Heart left ventricle (tissue), 16 donors: Measurements from ENCODE around the gene CCL1. TPM values are rescaled to one million over a fixed set of nuclear protein-coding genes. Genes with fewer than 3 reads are reported as not detected.

ENCODE experiments used
- ATAC-seq, 4 donors: fragments of 200-7000 bp; cut with Tn5 transposase; one replicate each; pipeline ENCODE4 v1.9.1; 2020 to 2022; ENCODE audit warnings: moderate library complexity in 4 of 4, mild to moderate bottlenecking in 3 of 4, moderate number of reproducible peaks in 1 of 4
- DNase-seq, 5 donors: peaks; one replicate each; pipeline ENCODE4 v3.0.0-alpha.2; 2020
- H3K27ac ChIP-seq, 12 donors: fragments of 200-600 bp; sonication (generic) in 4 of 12; one replicate each; pipeline versions ENCODE4 v1.5.0 to v1.8.0; 2016 to 2022; ENCODE audit warnings: mild to moderate bottlenecking in 2 of 12
- H3K27me3 ChIP-seq, 9 donors: fragments of 200-600 bp; sonication (generic) in 2 of 9; one replicate each; pipeline versions ENCODE4 v1.5.1 to v1.8.0; 2016 to 2022; ENCODE audit warnings: mild to moderate bottlenecking in 3 of 9
- H3K36me3 ChIP-seq, 9 donors: fragments of 200-600 bp; sonication (generic) in 2 of 9; one replicate each; pipeline versions ENCODE4 v1.5.0 to v1.8.0; 2018 to 2022; ENCODE audit warnings: mild to moderate bottlenecking in 2 of 9
- H3K4me1 ChIP-seq, 12 donors: fragments of 200-600 bp; sonication (generic) in 4 of 12; one replicate each; pipeline versions ENCODE4 v1.5.0 to v1.8.0; 2016 to 2022; ENCODE audit warnings: mild to moderate bottlenecking in 3 of 12
- H3K4me3 ChIP-seq, 12 donors: fragments of 200-600 bp; sonication (generic) in 4 of 12; one replicate each; pipeline versions ENCODE4 v1.5.0 to v1.8.0; 2017 to 2022; ENCODE audit warnings: mild to moderate bottlenecking in 9 of 12, moderate library complexity in 4 of 12
- H3K9me3 ChIP-seq, 12 donors: fragments of 200-600 bp; sonication (generic) in 4 of 12; one replicate each; pipeline versions ENCODE4 v1.5.0 to v1.8.0; 2016 to 2022; ENCODE audit warnings: mild to moderate bottlenecking in 1 of 12
- POLR2A ChIP-seq, 2 donors: fragments of 450-650 bp; IDR thresholded peaks; one replicate each; pipeline ENCODE4 v1.6.1; 2017; ENCODE audit warnings: antibody characterized with exemption in 2 of 2, mild to moderate bottlenecking in 2 of 2, moderate library complexity in 2 of 2
- WGBS, 4 donors: extraction: QIAGEN DNeasy Blood & Tissue Kit in 2 of 4; methylation state at CpG; one replicate each; pipeline versions ENCODE4 v1.1.5 to v1.1.7; 2013 to 2018; 5-methylcytosine and 5-hydroxymethylcytosine counted together
- intact Hi-C, 10 donors: fragments of 100-400 bp; cut with DNase I; formaldehyde crosslinking; loops; one replicate each; pipeline versions ENCODE4 v1.11.1 to v1.14.2; 2022
- polyA plus RNA-seq, 2 donors: library from polyadenylated mRNA; stranded (reverse); fragments of 200-250 nt; gene quantifications; one replicate each; pipeline ENCODE4 v1.2.3, GENCODE V29; 2013
- total RNA-seq, 9 donors: library from RNA; depleted of rRNA in 2 of 9; stranded (reverse); fragments of >200 nt in 2 of 9; fragmentation: NEBNext Ultra II Directional in 3 of 9; extraction: Animal tissue kit (Norgen Biotek cat#: 25700) in 3 of 9; gene quantifications; one replicate each; pipeline versions ENCODE4 v1.1.0 to v1.2.4, GENCODE V29; 2016 to 2023
- TF ChIP-seq, protein P1 (sequence below), 12 donors: fragments of 200-600 bp; sonication (generic) in 4 of 12; IDR thresholded peaks; one replicate each; pipeline versions ENCODE4 v1.5.0 to v1.8.0; 2018 to 2022; ENCODE audit warnings: antibody characterized with exemption in 12 of 12, mild to moderate bottlenecking in 5 of 12
- donor health status: ischemic (EF 13 %, LVEDD 7.1; RV severe dilation, severe dysfunction).
- donor health status: healthy with polysubstance abuse.
- donor health status: DM: no; HTN: yes; CAD: no.
- donor health status: DM: no; HTN: no; CAD: no.
- donor health status: ischemic (EF 25% LVEDD 6.9; RV normal size, moderate dysfunction).
- donor health status: ischemic (EF 25% LVEDD 5.7; RV mildly dilated, moderate dysfunction).
- donor health status: healthy.
- donor health status: DM: yes; HTN: yes; CAD: no.
- donor health status: ischemic (EF 35%, LVEDD 5.7; RV mildly dilated, moderate dysfunction).
- donor health status: nonischemic (EF 11% LVEDD 7.7; RV severe dilation, severe dysfunction).
- donor health status: DM: yes; HTN: yes; CAD: no.
- donor health status: PGD.
- donor health status: ischemic (EF 29% LVEDD 5.4; RV normal size, mild dysfunction).
- donor health status: nonischemic (EF 23%, LVEDD 6.1; RV moderate dilation, normal function).

CCL1 gene
- total and polyA plus RNA-seq, 11 donors: not detected

DNA sequence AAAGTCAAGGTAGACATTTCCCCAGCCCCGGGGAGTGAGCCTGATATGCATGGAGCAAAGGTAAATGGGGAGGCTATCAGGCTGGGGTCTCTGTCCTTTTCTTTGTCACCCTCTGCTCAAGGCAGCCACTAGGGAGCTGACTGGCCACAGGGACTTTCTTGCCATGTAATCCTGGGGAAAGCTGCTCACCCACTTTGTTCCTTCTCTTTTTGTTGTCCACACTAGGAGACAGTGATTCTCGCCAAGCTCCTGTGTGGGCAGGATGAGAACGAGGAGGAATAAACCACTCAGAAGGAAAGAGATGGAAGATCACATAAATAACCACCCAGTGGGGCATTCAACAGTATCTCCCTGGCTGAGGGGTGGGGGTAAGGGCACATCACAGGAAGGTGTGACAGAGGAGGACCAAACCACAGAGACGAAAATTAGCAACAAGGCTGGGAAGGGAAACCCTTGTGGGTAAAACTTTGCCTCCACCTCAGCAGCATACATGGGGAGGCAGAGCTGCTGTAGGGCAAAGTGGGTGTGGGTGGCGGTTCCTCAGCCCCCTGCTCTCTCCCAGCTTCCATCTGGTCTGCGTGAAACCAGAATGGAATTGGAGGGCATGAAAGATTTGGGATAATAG lies 26.2 kb upstream of the CCL1 start:
- WGBS, 4 donors: 66 to 75% (median 71%) methylated on average over 6 of the region's 6 CpGs
- TF ChIP-seq, protein P1, sequence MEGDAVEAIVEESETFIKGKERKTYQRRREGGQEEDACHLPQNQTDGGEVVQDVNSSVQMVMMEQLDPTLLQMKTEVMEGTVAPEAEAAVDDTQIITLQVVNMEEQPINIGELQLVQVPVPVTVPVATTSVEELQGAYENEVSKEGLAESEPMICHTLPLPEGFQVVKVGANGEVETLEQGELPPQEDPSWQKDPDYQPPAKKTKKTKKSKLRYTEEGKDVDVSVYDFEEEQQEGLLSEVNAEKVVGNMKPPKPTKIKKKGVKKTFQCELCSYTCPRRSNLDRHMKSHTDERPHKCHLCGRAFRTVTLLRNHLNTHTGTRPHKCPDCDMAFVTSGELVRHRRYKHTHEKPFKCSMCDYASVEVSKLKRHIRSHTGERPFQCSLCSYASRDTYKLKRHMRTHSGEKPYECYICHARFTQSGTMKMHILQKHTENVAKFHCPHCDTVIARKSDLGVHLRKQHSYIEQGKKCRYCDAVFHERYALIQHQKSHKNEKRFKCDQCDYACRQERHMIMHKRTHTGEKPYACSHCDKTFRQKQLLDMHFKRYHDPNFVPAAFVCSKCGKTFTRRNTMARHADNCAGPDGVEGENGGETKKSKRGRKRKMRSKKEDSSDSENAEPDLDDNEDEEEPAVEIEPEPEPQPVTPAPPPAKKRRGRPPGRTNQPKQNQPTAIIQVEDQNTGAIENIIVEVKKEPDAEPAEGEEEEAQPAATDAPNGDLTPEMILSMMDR (IDR thresholded peaks at IDR 0.05): no peak
- TF ChIP-seq POLR2A (IDR thresholded peaks at IDR 0.05): no peak
- Histone ChIP-seq H3K9me3 (no peaks in the 10 kb centered on the region), H3K36me3 (no peaks in the 10 kb centered on the region), H3K4me1 (peaks cover 0 to 19% (median 0%) of the 10 kb centered on the region in 12 donors), H3K27me3 (peaks cover 0 to 13% (median 4%) of the 10 kb centered on the region in 9 donors), H3K27ac (no peak overlapping the region), H3K4me3 (no peak overlapping the region)
- no peak for ATAC-seq
- intact Hi-C loops: no loop called here
- no peak for DNase-seq

DNA sequence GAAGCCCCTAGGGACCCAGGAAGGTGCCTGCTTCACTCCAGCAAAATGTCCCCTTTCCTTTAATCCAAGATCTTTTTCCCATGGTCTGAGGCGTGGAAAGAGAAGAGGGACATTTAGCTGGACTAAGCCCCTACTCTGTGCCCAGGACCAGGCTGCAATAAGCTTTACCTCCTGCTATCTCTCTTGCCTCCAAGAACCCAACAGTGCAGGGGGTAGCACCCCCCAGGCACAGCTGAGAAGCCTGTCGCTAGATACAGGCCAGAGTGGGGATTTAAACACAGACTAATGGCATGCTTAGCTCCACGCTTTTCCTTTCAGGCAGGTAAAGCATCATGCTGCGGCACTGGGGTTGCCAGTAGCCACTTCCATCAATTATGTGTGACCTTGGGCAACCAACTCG lies 24.5 kb upstream of the CCL1 start:
- no peak for TF ChIP-seq POLR2A (IDR thresholded peaks at IDR 0.05)
- TF ChIP-seq, protein P1 (IDR thresholded peaks at IDR 0.05): no peak
- Histone ChIP-seq H3K27me3 (peaks cover 0 to 10% (median 4%) of the 10 kb centered on the region in 9 donors), H3K27ac (peak overlapping the region in 1 of 12 donors; percentile 42), H3K4me1 (peaks cover 0 to 29% (median 0%) of the 10 kb centered on the region in 12 donors), H3K36me3 (no peaks in the 10 kb centered on the region), H3K9me3 (no peaks in the 10 kb centered on the region), H3K4me3 (no peak overlapping the region)
- 57 to 63% (median 59%) methylated on average over 4 to 5 of the region's 5 CpGs for WGBS, 4 donors
- no peak for DNase-seq
- intact Hi-C loops: no loop called here
- no peak for ATAC-seq

DNA sequence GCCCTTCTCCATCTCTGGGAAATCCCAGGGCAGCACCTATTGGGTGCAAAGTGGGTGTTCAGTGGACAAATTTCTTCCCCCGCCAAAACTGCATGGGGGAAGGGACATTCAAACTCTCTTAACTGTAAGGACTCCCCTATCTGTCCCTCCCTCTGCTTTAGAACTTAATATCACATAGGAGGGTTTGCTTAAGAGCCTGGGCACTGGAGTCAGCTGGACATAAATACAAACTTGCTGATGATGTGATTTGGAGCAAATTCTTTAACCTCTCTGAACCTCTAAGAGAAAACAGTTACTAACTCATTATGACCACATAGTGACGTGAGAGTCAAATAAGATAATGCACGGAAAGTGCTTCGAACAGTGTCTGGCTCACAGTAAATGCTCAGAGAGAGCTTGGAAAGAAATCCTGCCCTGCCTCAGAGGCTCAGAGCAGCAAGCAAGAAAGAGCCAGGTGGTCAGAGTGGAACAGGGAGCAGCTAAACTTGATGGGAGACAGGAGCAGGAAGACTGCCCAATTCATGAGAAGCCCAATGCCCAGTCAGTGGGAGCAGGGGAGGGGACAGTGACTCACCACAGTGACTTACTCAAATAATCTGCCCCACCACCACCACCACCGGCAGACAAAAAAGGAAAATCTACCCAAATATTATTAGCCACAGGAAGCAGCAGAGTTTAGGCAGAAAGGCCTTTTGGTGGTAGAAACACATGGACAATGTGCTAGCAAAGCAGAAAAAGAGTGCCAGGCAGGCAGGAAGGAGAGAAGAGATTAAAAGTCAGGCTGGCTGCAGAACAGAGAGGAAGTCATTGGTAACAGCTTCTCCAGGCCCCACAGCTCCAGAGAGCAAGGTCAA lies 23.9 kb upstream of the CCL1 start:
- DNase-seq: peak in 1 of 5 donors; percentile 10
- no peak for TF ChIP-seq POLR2A (IDR thresholded peaks at IDR 0.05)
- TF ChIP-seq, protein P1 (IDR thresholded peaks at IDR 0.05): no peak
- peak in 3 of 4 donors; percentile 39 to 68 (median 43) for ATAC-seq
- 58 to 71% (median 65%) methylated on average over 5 of the region's 5 CpGs for WGBS, 4 donors
- Histone ChIP-seq H3K36me3 (no peaks in the 10 kb centered on the region), H3K27ac (peak overlapping the region in 1 of 12 donors; percentile 42), H3K27me3 (peaks cover 0 to 10% (median 4%) of the 10 kb centered on the region in 9 donors), H3K4me3 (no peak overlapping the region), H3K4me1 (peaks cover 0 to 35% (median 0%) of the 10 kb centered on the region in 12 donors), H3K9me3 (no peaks in the 10 kb centered on the region)
- intact Hi-C loops: no loop called here

DNA sequence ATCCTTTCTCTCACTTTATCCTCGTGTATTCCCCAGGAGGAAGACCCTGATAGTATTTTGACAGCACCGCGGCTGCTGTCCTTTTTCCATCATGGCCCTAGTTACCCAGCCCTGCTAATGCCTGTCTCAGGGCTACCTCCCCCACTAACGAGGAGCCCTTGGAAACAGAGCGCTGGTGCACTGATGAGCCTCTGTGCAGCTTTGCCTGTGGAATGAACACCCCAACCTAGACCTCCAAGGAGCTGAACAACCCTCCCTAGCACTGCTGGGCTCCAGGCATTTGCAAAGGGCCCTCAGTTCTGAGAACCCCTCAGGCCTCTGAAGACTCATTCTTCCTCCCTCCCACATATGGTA lies 23.3 kb upstream of the CCL1 start:
- ATAC-seq (no peak), DNase-seq (no peak)
- intact Hi-C loops: no loop called here

More for the DNA sequence above, 23.3 kb upstream of the CCL1 start:
- no peak for TF ChIP-seq POLR2A (IDR thresholded peaks at IDR 0.05)
- TF ChIP-seq, protein P1 (IDR thresholded peaks at IDR 0.05): no peak
- no peak overlapping the region for H3K4me3 ChIP-seq
- no peaks in the 10 kb centered on the region for H3K36me3 ChIP-seq
- H3K27me3 ChIP-seq: peaks cover 0 to 11% (median 4%) of the 10 kb centered on the region in 9 donors
- no peaks in the 10 kb centered on the region for H3K9me3 ChIP-seq
- H3K27ac ChIP-seq: no peak overlapping the region
- H3K4me1 ChIP-seq: peaks cover 0 to 35% (median 0%) of the 10 kb centered on the region in 12 donors
- 81 to 84% (median 82%) methylated on average over 5 of the region's 5 CpGs for WGBS, 4 donors
